Measurements from ENCODE around the gene TXNDC17.
"Not testable (repeated sequence)": the region's sequence is repeated elsewhere in the genome, so short reads cannot be mapped to it uniquely, and the experiment has no call there.

DNA sequence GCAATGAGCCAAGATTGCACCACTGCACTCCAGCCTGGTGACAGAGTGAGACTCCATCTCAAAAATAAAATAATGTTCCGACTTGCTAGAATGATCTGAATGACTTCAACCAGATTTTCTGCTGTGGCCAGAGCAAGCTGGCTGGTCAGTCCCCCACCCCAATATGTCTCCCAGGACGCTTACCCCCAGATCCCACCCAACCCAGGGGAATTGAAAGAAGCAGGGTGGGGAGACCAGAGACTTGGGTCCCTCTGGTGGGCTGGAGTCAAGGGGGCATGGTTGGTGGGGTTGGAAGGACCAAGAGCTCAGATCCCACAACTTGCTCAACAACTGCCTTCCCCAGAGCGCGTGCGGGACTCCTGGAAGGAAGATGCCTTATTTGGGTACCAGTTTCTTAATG lies 17.6 kb downstream of the TXNDC17 start:
- not testable (repeated sequence) for TF ChIP-seq CTCF (conservative IDR thresholded peaks at IDR 0.05 in 1 of 2, IDR thresholded peaks at IDR 0.05 in 1 of 2; ENCODE audit: low read depth in 1 of 2, low read length in 2 of 2); EZH2 (IDR thresholded peaks at IDR 0.05; ENCODE audit: low read length, missing control alignments)

All from fibroblast of lung (primary cell).